ENCODE data around the gene GRIK2. TPM values are rescaled to one million over a fixed set of nuclear protein-coding genes. Genes with fewer than 3 reads are reported as not detected.

GRIK2 gene
- polyA plus RNA-seq, 1 donor, result 3.3 TPM

- Histone ChIP-seq H3K36me3 (ENCODE audit: control insufficient read depth, insufficient read depth, low read length) (no peaks in the 10 kb centered on the region), H3K4me3 (ENCODE audit: low read length) (no peak overlapping the region), H3K27ac (ENCODE audit: low read length) (no peak overlapping the region), H3K27me3 (ENCODE audit: control insufficient read depth, insufficient read depth, low read length) (no peaks in the 10 kb centered on the region), H3K9me3 (ENCODE audit: control insufficient read depth, low read depth, low read length) (no peaks in the 10 kb centered on the region), H3K4me1 (ENCODE audit: control insufficient read depth, insufficient read depth, low read length) (no peaks in the 10 kb centered on the region)
- DNase-seq, result no peak
- 100% methylated on average over 1 of the region's 1 CpG for WGBS (ENCODE audit: insufficient coverage, low lambda C conversion rate)
These were observed 412.7 kb downstream of the GRIK2 start for GRCh38 chr6:101806241-101806640.

GRCh38 chr6:101811108-101811507, 417.6 kb downstream of the GRIK2 start:
- no peak overlapping the region for H3K27ac ChIP-seq (ENCODE audit: low read length)
- no peaks in the 10 kb centered on the region for H3K4me1 ChIP-seq (ENCODE audit: control insufficient read depth, insufficient read depth, low read length)
- H3K4me3 ChIP-seq (ENCODE audit: low read length), result no peak overlapping the region
- H3K9me3 ChIP-seq (ENCODE audit: control insufficient read depth, low read depth, low read length), result no peaks in the 10 kb centered on the region
- no peaks in the 10 kb centered on the region for H3K36me3 ChIP-seq (ENCODE audit: control insufficient read depth, insufficient read depth, low read length)
- H3K27me3 ChIP-seq (ENCODE audit: control insufficient read depth, insufficient read depth, low read length), result no peaks in the 10 kb centered on the region
- DNase-seq, result no peak

- no peaks in the 10 kb centered on the region for H3K36me3 ChIP-seq (ENCODE audit: control insufficient read depth, insufficient read depth, low read length)
- DNase-seq, result no peak
- WGBS (ENCODE audit: insufficient coverage, low lambda C conversion rate), result no CpG with 5 or more reads among the region's 3 CpGs
- H3K27me3 ChIP-seq (ENCODE audit: control insufficient read depth, insufficient read depth, low read length), result no peaks in the 10 kb centered on the region
- H3K9me3 ChIP-seq (ENCODE audit: control insufficient read depth, low read depth, low read length), result no peaks in the 10 kb centered on the region
- no peak overlapping the region for H3K4me3 ChIP-seq (ENCODE audit: low read length)
- H3K4me1 ChIP-seq (ENCODE audit: control insufficient read depth, insufficient read depth, low read length), result no peaks in the 10 kb centered on the region
- no peak overlapping the region for H3K27ac ChIP-seq (ENCODE audit: low read length)
These were observed 423.2 kb downstream of the GRIK2 start for GRCh38 chr6:101816716-101817115.

- H3K4me3 ChIP-seq (ENCODE audit: low read length), result no peak overlapping the region
These were observed 424.5 kb downstream of the GRIK2 start for GRCh38 chr6:101818051-101818450.

GRCh38 chr6:101824551-101825345, 431.2 kb downstream of the GRIK2 start:
- 86% methylated on average over 2 of the region's 5 CpGs for WGBS (ENCODE audit: insufficient coverage, low lambda C conversion rate)
- Histone ChIP-seq H3K27ac (ENCODE audit: low read length) (no peak overlapping the region), H3K36me3 (ENCODE audit: control insufficient read depth, insufficient read depth, low read length) (no peaks in the 10 kb centered on the region), H3K9me3 (ENCODE audit: control insufficient read depth, low read depth, low read length) (no peaks in the 10 kb centered on the region), H3K4me1 (ENCODE audit: control insufficient read depth, insufficient read depth, low read length) (no peaks in the 10 kb centered on the region), H3K4me3 (ENCODE audit: low read length) (no peak overlapping the region), H3K27me3 (ENCODE audit: control insufficient read depth, insufficient read depth, low read length) (no peaks in the 10 kb centered on the region)
- DNase-seq, result no peak

More at GRCh38 chr6:101818051-101818450, 424.5 kb downstream of the GRIK2 start:
- Histone ChIP-seq H3K27ac (ENCODE audit: low read length) (no peak overlapping the region), H3K36me3 (ENCODE audit: control insufficient read depth, insufficient read depth, low read length) (no peaks in the 10 kb centered on the region), H3K9me3 (ENCODE audit: control insufficient read depth, low read depth, low read length) (no peaks in the 10 kb centered on the region), H3K4me1 (ENCODE audit: control insufficient read depth, insufficient read depth, low read length) (no peaks in the 10 kb centered on the region), H3K27me3 (ENCODE audit: control insufficient read depth, insufficient read depth, low read length) (no peaks in the 10 kb centered on the region)
- DNase-seq, result no peak
- 100% methylated on average over 1 of the region's 6 CpGs for WGBS (ENCODE audit: insufficient coverage, low lambda C conversion rate)

GRCh38 chr6:101826269-101826668, 432.8 kb downstream of the GRIK2 start:
- DNase-seq, result no peak
- Histone ChIP-seq H3K4me1 (ENCODE audit: control insufficient read depth, insufficient read depth, low read length) (no peaks in the 10 kb centered on the region), H3K27me3 (ENCODE audit: control insufficient read depth, insufficient read depth, low read length) (no peaks in the 10 kb centered on the region), H3K36me3 (ENCODE audit: control insufficient read depth, insufficient read depth, low read length) (no peaks in the 10 kb centered on the region), H3K27ac (ENCODE audit: low read length) (no peak overlapping the region), H3K4me3 (ENCODE audit: low read length) (no peak overlapping the region), H3K9me3 (ENCODE audit: control insufficient read depth, low read depth, low read length) (no peaks in the 10 kb centered on the region)
- 100% methylated on average over 2 of the region's 2 CpGs for WGBS (ENCODE audit: insufficient coverage, low lambda C conversion rate)

GRCh38 chr6:101826678-101827077, 433.2 kb downstream of the GRIK2 start:
- Histone ChIP-seq H3K4me3 (ENCODE audit: low read length) (no peak overlapping the region), H3K36me3 (ENCODE audit: control insufficient read depth, insufficient read depth, low read length) (no peaks in the 10 kb centered on the region), H3K9me3 (ENCODE audit: control insufficient read depth, low read depth, low read length) (no peaks in the 10 kb centered on the region), H3K27ac (ENCODE audit: low read length) (no peak overlapping the region), H3K27me3 (ENCODE audit: control insufficient read depth, insufficient read depth, low read length) (no peaks in the 10 kb centered on the region), H3K4me1 (ENCODE audit: control insufficient read depth, insufficient read depth, low read length) (no peaks in the 10 kb centered on the region)
- no peak for DNase-seq
- 53% methylated on average over 2 of the region's 3 CpGs for WGBS (ENCODE audit: insufficient coverage, low lambda C conversion rate)

- H3K4me3 ChIP-seq (ENCODE audit: low read length), result no peak overlapping the region
- DNase-seq, result no peak
- no peak overlapping the region for H3K27ac ChIP-seq (ENCODE audit: low read length)
- H3K27me3 ChIP-seq (ENCODE audit: control insufficient read depth, insufficient read depth, low read length), result no peaks in the 10 kb centered on the region
- H3K9me3 ChIP-seq (ENCODE audit: control insufficient read depth, low read depth, low read length), result no peaks in the 10 kb centered on the region
- H3K36me3 ChIP-seq (ENCODE audit: control insufficient read depth, insufficient read depth, low read length), result no peaks in the 10 kb centered on the region
- H3K4me1 ChIP-seq (ENCODE audit: control insufficient read depth, insufficient read depth, low read length), result no peaks in the 10 kb centered on the region
These were observed 437.1 kb downstream of the GRIK2 start for GRCh38 chr6:101830501-101831031.

GRCh38 chr6:101832371-101832770, 438.9 kb downstream of the GRIK2 start:
- Histone ChIP-seq H3K4me3 (ENCODE audit: low read length) (no peak overlapping the region), H3K4me1 (ENCODE audit: control insufficient read depth, insufficient read depth, low read length) (no peaks in the 10 kb centered on the region), H3K27ac (ENCODE audit: low read length) (no peak overlapping the region), H3K36me3 (ENCODE audit: control insufficient read depth, insufficient read depth, low read length) (no peaks in the 10 kb centered on the region), H3K27me3 (ENCODE audit: control insufficient read depth, insufficient read depth, low read length) (no peaks in the 10 kb centered on the region), H3K9me3 (ENCODE audit: control insufficient read depth, low read depth, low read length) (no peaks in the 10 kb centered on the region)
- WGBS (ENCODE audit: insufficient coverage, low lambda C conversion rate), result no CpG with 5 or more reads among the region's 2 CpGs
- DNase-seq, result no peak

- DNase-seq, result no peak
- H3K4me3 ChIP-seq (ENCODE audit: low read length), result no peak overlapping the region
- no peaks in the 10 kb centered on the region for H3K4me1 ChIP-seq (ENCODE audit: control insufficient read depth, insufficient read depth, low read length)
- H3K9me3 ChIP-seq (ENCODE audit: control insufficient read depth, low read depth, low read length), result no peaks in the 10 kb centered on the region
- WGBS (ENCODE audit: insufficient coverage, low lambda C conversion rate), result no CpG with 5 or more reads among the region's 1 CpG
- H3K27ac ChIP-seq (ENCODE audit: low read length), result no peak overlapping the region
- no peaks in the 10 kb centered on the region for H3K36me3 ChIP-seq (ENCODE audit: control insufficient read depth, insufficient read depth, low read length)
- no peaks in the 10 kb centered on the region for H3K27me3 ChIP-seq (ENCODE audit: control insufficient read depth, insufficient read depth, low read length)
These were observed 446.6 kb downstream of the GRIK2 start for GRCh38 chr6:101840100-101840499.

- Histone ChIP-seq H3K9me3 (ENCODE audit: control insufficient read depth, low read depth, low read length) (no peaks in the 10 kb centered on the region), H3K27me3 (ENCODE audit: control insufficient read depth, insufficient read depth, low read length) (no peaks in the 10 kb centered on the region), H3K36me3 (ENCODE audit: control insufficient read depth, insufficient read depth, low read length) (no peaks in the 10 kb centered on the region), H3K27ac (ENCODE audit: low read length) (no peak overlapping the region), H3K4me3 (ENCODE audit: low read length) (no peak overlapping the region), H3K4me1 (ENCODE audit: control insufficient read depth, insufficient read depth, low read length) (no peaks in the 10 kb centered on the region)
- DNase-seq, result no peak
- WGBS (ENCODE audit: insufficient coverage, low lambda C conversion rate), result no CpG with 5 or more reads among the region's 2 CpGs
These were observed 451.7 kb downstream of the GRIK2 start for GRCh38 chr6:101845172-101845571.
